Activated naive CD4-positive, alpha-beta T cell treated with anti-CD3 and anti-CD28 coated beads, Interleukin-2, amount 50 U/mL, for 72 hours (primary cell): ENCODE measurements around the gene GRIK3. TPM values are rescaled to one million over a fixed set of nuclear protein-coding genes. Genes with fewer than 3 reads are reported as not detected.

ENCODE experiments used
- ATAC-seq, 2 donors: fragments of 150-1000 bp; cut with Tn5 transposase; 2 replicates each; pipeline ENCODE4 v1.10.0; 2021; ENCODE audit warnings: mild to moderate bottlenecking in 2 of 2, moderate library complexity in 2 of 2
- DNase-seq, 2 donors: peaks; one replicate each; pipeline ENCODE4 v3.0.0; 2021 to 2022; ENCODE audit warnings: low spot score in 2 of 2
- H3K27ac Mint-ChIP-seq, 2 donors: one replicate each; pipeline ENCODE4 v1.8.0; 2022; ENCODE audit warnings: mild to moderate bottlenecking in 2 of 2, mixed read lengths in 2 of 2
- H3K36me3 Mint-ChIP-seq, 2 donors: one replicate each; pipeline ENCODE4 v1.8.0; 2022; ENCODE audit warnings: mixed read lengths in 2 of 2
- H3K9me3 Mint-ChIP-seq, 2 donors: one replicate each; pipeline ENCODE4 v1.8.0; 2022; ENCODE audit warnings: mixed read lengths in 2 of 2
- total RNA-seq, 2 donors: library from RNA; stranded (reverse); gene quantifications; one replicate each; pipeline ENCODE4 v1.2.3, GENCODE V29; 2022

Gene GRIK3
- total RNA-seq, 2 donors from 2014 or later, result not detected

DNA sequence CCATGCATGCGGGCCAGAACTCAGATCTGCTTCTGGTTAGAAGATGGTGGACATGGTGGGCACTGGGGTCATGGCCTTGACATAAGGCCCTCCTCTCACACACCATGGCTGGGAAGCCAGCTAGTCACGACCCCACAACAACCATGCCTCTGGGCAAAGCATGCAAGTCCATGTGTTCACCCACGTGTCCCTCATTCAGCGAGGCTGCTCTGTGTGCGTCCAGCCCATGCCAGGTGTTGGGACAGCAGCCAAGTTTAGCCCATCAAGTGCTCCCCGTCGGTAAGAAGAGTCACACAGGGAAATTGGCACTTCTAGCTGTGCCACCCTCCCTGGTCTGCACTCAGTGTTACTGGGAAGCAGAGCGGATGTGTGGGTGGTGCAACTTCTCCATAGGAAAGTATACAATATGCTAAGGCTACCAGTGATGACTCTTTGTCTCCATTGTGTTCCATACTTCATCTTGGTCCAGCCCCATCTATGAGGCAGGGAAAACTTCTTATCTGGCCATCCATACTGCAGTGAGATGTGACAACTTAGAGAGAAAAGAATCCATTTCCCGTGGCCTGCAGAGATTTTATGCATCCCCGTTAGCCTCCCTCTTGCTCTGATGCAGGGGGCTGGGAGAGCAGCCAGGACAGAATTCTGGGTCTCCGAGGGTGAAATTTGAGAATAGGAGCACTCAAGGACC lies 198.0 kb downstream of the GRIK3 start:
- Mint-ChIP-seq H3K27ac (no peak overlapping the region), H3K9me3 (no peaks in the 10 kb centered on the region), H3K36me3 (no peaks in the 10 kb centered on the region)
- DNase-seq (no peak), ATAC-seq (no peak)

DNA sequence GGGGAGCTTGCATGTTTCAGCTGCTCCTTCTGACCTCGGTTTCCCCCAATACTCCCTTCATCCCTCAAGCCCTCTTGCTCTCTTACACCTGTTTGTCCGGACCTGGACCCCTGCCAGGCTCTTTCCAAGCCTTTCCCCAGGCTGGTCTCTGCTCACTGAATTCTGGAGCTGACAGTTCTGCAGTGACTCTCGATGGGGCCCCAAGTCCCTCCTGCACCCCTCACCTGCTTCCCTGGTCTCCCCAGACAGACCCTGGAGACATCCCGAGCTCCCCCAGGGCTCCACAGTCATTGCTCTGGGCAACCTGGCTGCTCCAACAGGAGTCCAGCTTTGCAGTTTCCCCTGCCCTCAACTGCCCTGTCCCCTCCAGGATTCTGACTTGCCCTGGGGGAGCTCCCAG lies 198.6 kb downstream of the GRIK3 start:
- ATAC-seq (no peak), DNase-seq (no peak)
- Mint-ChIP-seq H3K36me3 (no peaks in the 10 kb centered on the region), H3K27ac (peak overlapping the region in 1 of 2 donors; percentile 17), H3K9me3 (no peaks in the 10 kb centered on the region)

DNA sequence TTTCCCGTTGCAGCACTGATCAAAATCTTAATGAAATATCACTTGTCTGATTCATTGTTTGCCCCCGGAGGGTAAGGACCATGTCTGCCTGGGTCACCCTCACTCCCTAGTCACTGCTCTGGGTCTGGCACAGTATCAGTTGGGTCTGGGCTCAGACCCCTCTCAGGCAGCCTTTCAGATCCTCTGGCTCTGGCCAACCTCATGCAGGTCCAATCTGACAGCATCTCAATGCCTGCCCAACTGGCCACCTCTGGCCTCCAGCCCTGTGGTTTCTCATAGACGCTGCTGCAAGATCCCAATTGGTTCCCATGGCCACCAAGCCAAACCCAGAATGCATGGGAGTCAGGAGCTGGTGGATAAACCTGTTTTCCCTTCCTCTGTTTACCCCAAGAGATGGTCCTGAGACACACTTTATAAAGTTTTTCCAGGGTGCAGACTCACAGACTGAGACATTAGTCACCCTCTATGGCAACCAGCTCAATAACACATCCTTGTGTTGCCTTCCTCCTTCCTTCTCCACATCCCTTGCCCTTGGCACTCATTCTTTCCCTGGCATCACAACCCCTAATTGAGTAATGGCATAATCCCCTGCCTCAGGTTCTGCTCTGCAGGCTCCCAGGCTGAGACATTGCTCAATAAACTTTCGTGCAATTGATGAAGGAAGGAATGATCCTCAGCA lies 199.2 kb downstream of the GRIK3 start:
- no peak for ATAC-seq

DNA sequence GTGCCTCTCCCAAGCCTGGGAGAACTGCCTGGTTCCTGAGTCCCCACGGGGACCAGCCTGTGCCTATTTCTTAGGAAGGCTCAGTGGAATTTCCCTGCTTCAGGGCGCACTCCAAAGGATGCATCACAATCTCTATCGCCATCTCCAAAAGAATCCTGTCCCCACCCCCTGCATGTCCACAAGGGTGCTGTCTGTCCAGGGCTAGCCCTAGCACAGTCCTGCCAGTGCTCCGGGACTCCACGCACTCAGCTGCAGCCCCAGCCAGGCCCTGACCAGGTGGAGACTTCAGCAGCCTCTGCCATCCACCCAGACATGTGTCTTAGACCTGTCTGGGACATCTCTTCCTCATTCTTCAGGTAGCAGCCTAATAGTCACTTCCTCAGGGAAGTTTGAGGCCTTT lies 199.7 kb downstream of the GRIK3 start:
- Mint-ChIP-seq H3K36me3 (no peaks in the 10 kb centered on the region), H3K27ac (no peak overlapping the region), H3K9me3 (no peaks in the 10 kb centered on the region)
- DNase-seq (no peak), ATAC-seq (no peak)

More for the DNA sequence above, 199.2 kb downstream of the GRIK3 start:
- Mint-ChIP-seq H3K36me3 (no peaks in the 10 kb centered on the region), H3K9me3 (no peaks in the 10 kb centered on the region), H3K27ac (no peak overlapping the region)
- DNase-seq, result no peak

DNA sequence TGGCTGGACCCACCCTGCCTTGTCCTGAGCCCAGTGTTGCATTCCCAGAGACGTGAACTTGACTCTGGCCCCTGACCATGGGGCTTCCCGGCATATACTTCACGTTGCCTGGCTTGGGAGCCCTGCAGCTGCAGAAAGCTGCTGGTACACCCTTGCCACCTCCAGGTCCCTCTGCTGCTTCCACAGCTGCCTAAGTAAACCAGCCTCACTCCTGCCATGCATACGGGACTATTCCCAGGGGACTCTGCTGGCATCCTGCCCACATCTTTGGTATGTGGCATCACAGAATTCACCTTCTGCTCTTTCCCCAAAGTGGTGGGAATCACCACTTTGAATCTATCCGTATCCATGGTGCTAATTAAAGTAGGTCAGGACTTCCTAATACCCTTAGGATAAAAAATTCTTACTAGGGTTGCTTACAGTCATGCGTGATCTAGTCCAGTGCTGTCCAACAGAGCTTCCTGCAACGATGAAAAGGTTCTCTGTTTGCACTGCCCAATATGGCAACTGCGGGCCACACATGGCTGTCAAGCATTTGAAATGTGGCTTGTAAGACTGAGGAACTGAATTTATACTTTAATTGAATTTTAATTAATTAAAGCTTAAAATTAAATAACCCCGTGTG lies 203.0 kb downstream of the GRIK3 start:
- H3K9me3 Mint-ChIP-seq, result no peaks in the 10 kb centered on the region
- DNase-seq (no peak), ATAC-seq (no peak)
- no peak overlapping the region for H3K27ac Mint-ChIP-seq
- no peaks in the 10 kb centered on the region for H3K36me3 Mint-ChIP-seq

DNA sequence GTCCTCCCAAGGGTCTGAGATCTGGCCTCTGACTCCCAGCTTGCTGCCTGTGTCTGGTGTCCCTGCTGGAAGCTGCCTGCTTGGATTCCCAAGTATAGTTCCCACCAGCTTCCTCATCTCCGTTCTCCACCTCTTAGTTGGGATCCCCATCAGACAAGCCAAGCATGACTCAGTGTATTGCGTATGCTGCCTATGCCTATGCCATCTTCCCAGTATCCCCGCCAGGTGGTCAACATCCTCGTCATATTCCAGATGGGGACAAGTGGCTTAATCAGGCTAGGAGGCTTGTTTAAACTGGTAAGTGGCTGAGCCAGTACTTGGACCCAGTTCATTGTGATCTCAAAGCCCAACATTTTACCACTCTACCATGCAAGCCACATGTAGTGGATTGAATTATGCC lies 204.4 kb downstream of the GRIK3 start:
- no peaks in the 10 kb centered on the region for H3K36me3 Mint-ChIP-seq
- H3K27ac Mint-ChIP-seq, result no peak overlapping the region
- no peak for ATAC-seq
- no peak for DNase-seq
- H3K9me3 Mint-ChIP-seq, result no peaks in the 10 kb centered on the region

DNA sequence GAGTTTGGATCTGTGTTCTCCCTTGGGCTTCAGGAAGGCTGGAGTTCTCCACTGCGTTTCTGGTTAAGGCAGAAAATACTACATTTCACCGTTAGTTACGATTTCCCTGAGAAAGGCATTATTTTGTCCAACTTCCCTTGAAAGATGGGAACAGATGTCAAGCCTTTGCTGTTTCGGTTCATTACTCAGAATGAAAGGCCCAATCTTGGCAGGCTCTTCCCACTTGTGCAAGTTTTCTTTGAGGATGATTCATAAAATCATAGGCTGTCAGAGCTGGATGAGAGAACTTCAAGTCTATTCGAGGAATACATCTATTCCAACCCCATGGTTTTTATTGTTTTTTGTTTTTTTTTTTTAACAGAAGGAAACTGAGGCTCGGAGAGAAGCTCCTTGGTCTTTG lies 205.2 kb downstream of the GRIK3 start:
- Mint-ChIP-seq H3K27ac (no peak overlapping the region), H3K36me3 (no peaks in the 10 kb centered on the region), H3K9me3 (no peaks in the 10 kb centered on the region)
- DNase-seq (no peak), ATAC-seq (no peak)

DNA sequence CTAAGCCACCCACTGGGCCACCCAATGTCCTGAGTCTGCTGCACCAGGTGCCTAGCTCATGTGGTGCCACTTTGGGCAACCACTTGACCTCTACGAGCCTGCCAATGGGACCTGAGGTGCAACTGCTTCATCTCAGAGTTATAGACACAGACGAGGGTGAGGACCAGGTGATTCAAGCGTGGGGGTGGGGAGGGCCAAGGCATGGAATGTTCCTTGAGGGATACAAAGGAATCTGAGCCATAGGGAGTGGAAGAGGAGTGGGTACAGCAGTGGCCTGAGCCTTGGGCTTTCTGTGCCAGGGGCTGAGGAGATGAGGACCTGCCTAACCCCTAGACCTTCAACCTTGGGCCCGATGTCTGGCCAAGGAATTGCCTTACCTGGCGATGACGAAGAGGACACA lies 209.1 kb downstream of the GRIK3 start:
- DNase-seq, result no peak
- Mint-ChIP-seq H3K36me3 (no peaks in the 10 kb centered on the region), H3K9me3 (no peaks in the 10 kb centered on the region), H3K27ac (no peak overlapping the region)
- no peak for ATAC-seq

DNA sequence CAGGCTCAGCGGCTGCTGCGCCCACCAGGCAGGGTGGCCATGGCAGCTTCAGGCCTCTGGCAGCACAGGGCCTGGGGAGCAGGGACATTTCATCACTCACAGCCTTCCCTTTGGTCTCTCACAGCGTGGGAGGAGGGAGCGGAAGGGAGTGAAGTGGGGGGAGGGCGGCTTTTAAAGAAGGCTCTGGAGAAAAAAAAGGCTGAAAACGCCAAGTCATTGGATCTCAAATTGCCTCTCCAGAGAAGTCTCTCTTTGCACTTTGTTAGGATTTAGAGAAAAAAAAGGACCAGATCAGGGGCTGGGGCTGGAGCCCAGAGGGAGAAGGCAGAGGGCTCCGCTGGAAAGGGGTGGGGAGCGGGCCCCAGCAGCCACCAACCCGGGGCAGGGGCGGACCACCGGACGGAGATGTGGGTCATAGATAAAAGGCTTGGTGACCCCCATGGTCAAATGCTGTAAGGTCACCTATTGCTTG lies 209.9 kb downstream of the GRIK3 start:
- no peak overlapping the region for H3K27ac Mint-ChIP-seq
- ATAC-seq, result no peak
- no peaks in the 10 kb centered on the region for H3K36me3 Mint-ChIP-seq
- DNase-seq, result no peak
- H3K9me3 Mint-ChIP-seq, result no peaks in the 10 kb centered on the region

DNA sequence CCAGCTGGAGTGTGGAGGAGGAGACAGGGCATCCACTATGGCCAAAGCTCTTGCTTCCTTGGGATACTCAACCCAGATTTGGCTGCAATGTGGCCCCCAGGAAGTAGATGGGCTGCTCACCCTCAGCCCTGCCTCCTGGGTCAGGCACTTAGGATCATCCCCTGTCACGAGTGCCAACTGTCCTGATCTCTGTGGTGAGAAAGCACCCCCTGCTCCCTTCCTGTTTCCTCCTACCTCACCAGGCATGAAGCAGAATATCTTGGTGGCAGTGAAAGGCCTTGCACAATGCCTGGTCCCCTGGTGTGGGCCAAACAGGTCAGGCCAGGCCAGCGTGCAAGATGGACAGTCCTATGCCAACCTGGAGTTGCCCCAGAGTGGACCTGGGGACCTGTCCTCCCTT lies 211.7 kb downstream of the GRIK3 start:
- ATAC-seq (no peak), DNase-seq (no peak)
- Mint-ChIP-seq H3K36me3 (no peaks in the 10 kb centered on the region), H3K27ac (no peak overlapping the region), H3K9me3 (no peaks in the 10 kb centered on the region)

DNA sequence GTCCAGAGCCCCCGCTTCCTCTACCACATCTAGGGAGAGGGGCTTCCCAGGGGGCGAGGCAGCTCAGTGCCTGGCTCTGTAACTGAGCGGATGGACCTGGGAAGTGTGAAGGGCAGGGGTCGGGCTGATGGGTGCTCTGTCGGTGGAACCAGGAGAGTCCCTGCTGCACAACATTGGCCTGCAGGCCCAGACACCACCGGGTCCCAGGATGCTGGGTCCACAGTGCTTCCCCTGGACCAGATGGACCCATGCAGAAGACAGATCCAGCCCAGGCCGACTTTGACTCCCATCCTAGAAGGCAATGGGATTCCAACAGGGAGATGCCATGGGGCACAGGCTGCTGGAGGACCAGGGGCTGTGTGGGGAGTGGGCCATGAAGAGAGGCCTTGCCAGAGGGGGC lies 212.9 kb downstream of the GRIK3 start:
- Mint-ChIP-seq H3K36me3 (no peaks in the 10 kb centered on the region), H3K27ac (no peak overlapping the region), H3K9me3 (no peaks in the 10 kb centered on the region)
- ATAC-seq, result no peak
- no peak for DNase-seq

DNA sequence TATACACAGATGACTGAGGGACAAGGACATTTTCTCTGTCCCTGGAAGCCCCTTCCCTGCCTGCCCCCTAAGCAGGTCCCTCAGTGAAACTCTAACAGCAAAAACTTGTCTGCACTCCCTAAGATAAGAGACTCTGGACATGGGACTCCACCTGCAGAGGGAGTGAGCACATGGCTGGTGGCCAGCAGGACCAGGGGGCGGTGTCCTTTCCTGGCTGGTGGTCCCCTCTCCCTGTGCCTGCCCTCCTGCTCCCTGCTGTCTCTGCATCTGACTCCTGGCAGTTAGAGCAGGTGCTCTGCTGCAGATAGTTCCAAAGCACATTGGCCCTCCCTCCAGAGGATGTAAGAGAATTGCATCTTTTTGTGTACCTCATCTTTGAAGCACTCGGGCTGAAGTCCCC lies 215.5 kb downstream of the GRIK3 start:
- no peak for ATAC-seq

DNA sequence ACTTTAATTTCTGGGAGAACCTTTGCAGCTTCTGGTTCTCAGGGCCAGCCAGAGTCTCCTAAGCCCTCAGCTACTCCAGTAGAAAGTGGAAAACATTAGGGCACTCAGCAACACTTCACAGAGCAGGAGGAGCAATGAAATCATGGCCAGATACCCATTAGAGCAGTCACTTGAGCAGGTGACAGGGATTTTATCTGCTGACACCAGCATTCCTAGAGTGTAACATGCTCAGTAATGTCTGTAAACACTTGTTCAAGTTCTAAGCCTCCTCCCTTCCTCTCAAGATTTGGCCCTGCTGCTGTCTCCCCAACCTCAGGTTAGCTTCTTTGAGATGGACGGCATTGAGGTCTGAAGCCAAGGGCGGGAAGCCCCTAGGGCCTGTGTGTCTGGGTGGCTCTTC lies 218.0 kb downstream of the GRIK3 start:
- Mint-ChIP-seq H3K9me3 (no peaks in the 10 kb centered on the region), H3K27ac (no peak overlapping the region), H3K36me3 (no peaks in the 10 kb centered on the region)
- DNase-seq, result no peak
- ATAC-seq, result no peak

More for the DNA sequence above, 215.5 kb downstream of the GRIK3 start:
- Mint-ChIP-seq H3K27ac (no peak overlapping the region), H3K36me3 (no peaks in the 10 kb centered on the region), H3K9me3 (no peaks in the 10 kb centered on the region)
- no peak for DNase-seq

DNA sequence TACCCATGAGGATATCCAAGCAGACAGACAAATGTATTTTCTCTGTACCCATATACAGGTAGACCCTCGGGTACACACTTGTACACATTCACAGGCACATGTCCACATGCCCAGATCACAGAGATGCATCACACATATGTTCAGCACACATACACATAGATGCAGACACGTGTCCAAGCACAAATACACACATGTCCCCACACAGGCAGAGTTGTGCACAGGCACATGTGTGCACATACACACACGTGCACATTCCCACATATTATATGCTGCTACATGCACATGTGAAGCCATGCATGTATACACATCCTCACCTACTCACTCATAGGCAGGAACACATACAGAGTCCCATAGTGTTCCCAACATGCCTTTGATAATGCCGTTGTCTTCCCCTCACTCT lies 219.5 kb downstream of the GRIK3 start:
- Mint-ChIP-seq H3K9me3 (no peaks in the 10 kb centered on the region), H3K27ac (no peak overlapping the region), H3K36me3 (no peaks in the 10 kb centered on the region)
- DNase-seq, result no peak
- no peak for ATAC-seq

DNA sequence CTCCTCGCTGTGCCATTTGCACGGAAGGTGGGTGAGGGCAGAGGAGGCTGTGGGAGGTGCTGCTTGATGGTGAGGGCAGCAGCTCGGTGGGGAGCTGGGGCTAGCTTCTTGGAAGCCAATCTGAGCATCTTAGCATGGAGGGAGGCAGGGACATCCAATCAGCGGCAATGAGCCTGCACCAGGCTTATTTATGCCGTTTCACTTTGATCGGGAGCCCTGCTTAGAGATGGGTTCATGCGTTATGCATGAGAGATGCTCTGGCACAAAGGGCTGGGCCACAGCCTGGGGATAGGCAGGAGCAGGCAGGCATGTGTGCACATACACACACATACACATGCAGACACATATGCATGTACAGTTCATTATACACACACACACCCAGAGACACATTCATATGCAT lies 220.2 kb downstream of the GRIK3 start:
- DNase-seq (no peak), ATAC-seq (no peak)
- no peaks in the 10 kb centered on the region for H3K36me3 Mint-ChIP-seq
- no peaks in the 10 kb centered on the region for H3K9me3 Mint-ChIP-seq
- H3K27ac Mint-ChIP-seq, result no peak overlapping the region

DNA sequence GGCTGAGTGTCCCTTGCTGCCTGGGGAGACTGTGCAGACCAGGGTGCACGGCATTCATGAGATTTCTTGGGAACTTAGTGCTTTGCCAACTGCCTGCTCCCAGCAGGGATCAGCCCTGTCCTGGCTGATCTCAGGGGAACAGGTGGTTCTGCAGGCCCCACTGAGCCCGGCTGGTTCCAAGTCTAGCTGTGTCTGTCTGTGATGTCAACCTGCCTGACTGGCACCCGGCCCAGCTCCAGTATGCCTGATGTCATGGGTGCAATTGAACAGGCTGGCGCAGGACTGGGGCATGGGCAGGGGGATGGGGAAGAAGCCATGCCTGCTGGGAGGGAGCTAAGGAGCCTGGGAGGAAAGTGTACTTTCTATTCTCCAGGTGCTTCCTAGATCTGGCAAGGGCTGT lies 227.1 kb downstream of the GRIK3 start:
- no peak for DNase-seq
- Mint-ChIP-seq H3K27ac (no peak overlapping the region), H3K36me3 (no peaks in the 10 kb centered on the region), H3K9me3 (no peaks in the 10 kb centered on the region)
- ATAC-seq, result no peak

DNA sequence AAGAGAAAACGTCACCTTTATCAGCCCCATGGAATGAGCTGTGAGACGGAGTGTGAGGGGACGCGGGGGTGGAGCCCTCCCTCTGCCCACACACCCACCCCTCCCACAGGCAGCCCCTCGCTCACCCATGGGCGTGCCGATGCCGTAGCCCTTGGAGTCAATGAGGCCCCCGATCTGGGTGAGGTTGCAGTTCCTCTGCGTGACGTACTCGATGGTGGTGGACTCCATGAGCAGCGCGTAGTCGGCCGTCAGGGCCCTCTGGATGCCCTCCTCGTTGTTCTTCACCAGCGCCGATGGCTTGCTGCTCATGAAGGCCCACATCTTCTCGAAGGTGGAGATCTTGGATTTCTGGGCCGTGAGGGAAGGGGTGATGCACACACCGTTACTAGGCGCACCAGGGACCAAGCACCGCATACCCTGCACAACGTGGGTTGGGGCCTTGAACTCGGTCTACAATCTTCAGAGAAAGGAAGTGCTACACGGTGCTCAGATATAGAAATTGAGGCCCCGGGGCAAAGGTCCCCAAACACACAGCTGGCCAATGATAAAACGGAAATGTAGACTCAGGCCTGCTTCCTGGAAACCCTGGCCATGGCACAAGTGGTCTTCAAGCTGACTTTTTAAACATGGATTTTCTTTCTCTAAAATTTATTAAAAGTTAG lies 228.2 kb downstream of the GRIK3 start:
- H3K9me3 Mint-ChIP-seq, result no peaks in the 10 kb centered on the region
- DNase-seq (no peak), ATAC-seq (no peak)
- no peaks in the 10 kb centered on the region for H3K36me3 Mint-ChIP-seq
- H3K27ac Mint-ChIP-seq, result no peak overlapping the region
